KMS-11 (cell line): Measurements from ENCODE around the gene SDK2.

ENCODE experiments used
- H2AFZ ChIP-seq: fragments of 200-600 bp; sonication (generic); 2 replicates; pipeline ENCODE4 v1.6.1; 2016; ENCODE audit warnings: antibody characterized with exemption, mixed run types, low read depth
- H3K27ac ChIP-seq: fragments of 200-600 bp; sonication (generic); 2 replicates; pipeline ENCODE4 v1.6.1; 2016; ENCODE audit warnings: mild to moderate bottlenecking, mixed run types
- H3K27me3 ChIP-seq: fragments of 200-600 bp; sonication (generic); 2 replicates; pipeline ENCODE4 v1.6.1; 2017; ENCODE audit warnings: mild to moderate bottlenecking, low read depth, mixed run types, moderate library complexity; ENCODE audit not compliant: insufficient read depth
- H3K36me3 ChIP-seq: fragments of 200-600 bp; sonication (generic); 2 replicates; pipeline ENCODE4 v1.6.1; 2017; ENCODE audit warnings: mild to moderate bottlenecking, mixed run types; ENCODE audit not compliant: insufficient read depth
- H3K4me1 ChIP-seq: fragments of 200-600 bp; sonication (generic); 2 replicates; pipeline ENCODE4 v1.6.1; 2016; ENCODE audit warnings: mild to moderate bottlenecking, low read depth, mixed run types; ENCODE audit not compliant: poor library complexity, severe bottlenecking
- H3K4me2 ChIP-seq: fragments of 200-600 bp; sonication (generic); 2 replicates; pipeline ENCODE4 v1.7.0; 2016; ENCODE audit warnings: mild to moderate bottlenecking, mixed run types
- H3K4me3 ChIP-seq: fragments of 200-600 bp; sonication (generic); IDR thresholded peaks from 2 replicates; pipeline ENCODE4 v1.6.1; 2017; ENCODE audit warnings: low read depth, low read length, mixed read lengths; ENCODE audit not compliant: insufficient read depth
- H3K79me2 ChIP-seq: fragments of 200-600 bp; sonication (generic); 2 replicates; pipeline ENCODE4 v1.6.1; 2016; ENCODE audit warnings: low read depth, mixed run types; ENCODE audit not compliant: insufficient read depth
- H3K9ac ChIP-seq: fragments of 200-600 bp; sonication (generic); 2 replicates; pipeline ENCODE4 v1.6.1; 2016; ENCODE audit warnings: mild to moderate bottlenecking, mixed run types
- H4K20me1 ChIP-seq: fragments of 200-600 bp; sonication (generic); 2 replicates; pipeline ENCODE4 v1.6.1; 2016; ENCODE audit warnings: mild to moderate bottlenecking, mixed run types; ENCODE audit not compliant: insufficient read depth
- CTCF ChIP-seq: fragments of 200-600 bp; sonication (generic); conservative IDR thresholded peaks from 2 replicates; pipeline ENCODE4 v1.6.1; 2017; ENCODE audit warnings: low read depth, mild to moderate bottlenecking, antibody characterized with exemption, low read length, moderate library complexity, mixed read lengths

SDK2 gene

GRCh38 chr17:73595068-73595467, 49.2 kb downstream of the SDK2 start:
- H3K4me3 ChIP-seq, result no peak overlapping the region
- no peak for TF ChIP-seq CTCF
- H3K4me2 ChIP-seq, result no peak overlapping the region
- no peak overlapping the region for H3K27ac ChIP-seq
- peaks cover 60% of the 10 kb centered on the region for H3K27me3 ChIP-seq
- no peak overlapping the region for H3K9ac ChIP-seq
- H3K79me2 ChIP-seq, result no peaks in the 10 kb centered on the region
- no peaks in the 10 kb centered on the region for H3K36me3 ChIP-seq
- no peaks in the 10 kb centered on the region for H4K20me1 ChIP-seq
- no peak overlapping the region for H2AFZ ChIP-seq
- H3K4me1 ChIP-seq, result no peaks in the 10 kb centered on the region

- Histone ChIP-seq H3K79me2 (no peaks in the 10 kb centered on the region), H3K4me1 (no peaks in the 10 kb centered on the region), H3K4me2 (no peak overlapping the region), H3K4me3 (no peak overlapping the region), H3K27ac (no peak overlapping the region), H2AFZ (no peak overlapping the region), H3K36me3 (no peaks in the 10 kb centered on the region), H3K9ac (no peak overlapping the region), H3K27me3 (peaks cover 61% of the 10 kb centered on the region), H4K20me1 (no peaks in the 10 kb centered on the region)
- TF ChIP-seq CTCF, result no peak
Measured at GRCh38 chr17:73594598-73594997, 49.6 kb downstream of the SDK2 start.

- Histone ChIP-seq H3K4me2 (no peak overlapping the region), H4K20me1 (no peaks in the 10 kb centered on the region), H3K4me1 (no peaks in the 10 kb centered on the region), H3K27me3 (peaks cover 62% of the 10 kb centered on the region), H3K9ac (no peak overlapping the region), H2AFZ (no peak overlapping the region), H3K79me2 (no peaks in the 10 kb centered on the region), H3K4me3 (no peak overlapping the region), H3K36me3 (no peaks in the 10 kb centered on the region), H3K27ac (no peak overlapping the region)
- no peak for TF ChIP-seq CTCF
Measured at GRCh38 chr17:73594025-73594424, 50.2 kb downstream of the SDK2 start.

- TF ChIP-seq CTCF, result no peak
- H3K9ac ChIP-seq, result no peak overlapping the region
- no peaks in the 10 kb centered on the region for H3K4me1 ChIP-seq
Measured at GRCh38 chr17:73593249-73593965, 50.8 kb downstream of the SDK2 start.

More at GRCh38 chr17:73593249-73593965, 50.8 kb downstream of the SDK2 start:
- H3K4me3 ChIP-seq, result no peak overlapping the region
- H2AFZ ChIP-seq, result no peak overlapping the region
- H3K27me3 ChIP-seq, result peaks cover 65% of the 10 kb centered on the region
- no peaks in the 10 kb centered on the region for H4K20me1 ChIP-seq
- no peaks in the 10 kb centered on the region for H3K79me2 ChIP-seq
- H3K27ac ChIP-seq, result no peak overlapping the region
- H3K4me2 ChIP-seq, result no peak overlapping the region
- no peaks in the 10 kb centered on the region for H3K36me3 ChIP-seq
